Endothelial cell (in vitro differentiated cells): ENCODE data around the gene ADGRB2. TPM values are rescaled to one million over a fixed set of nuclear protein-coding genes. Genes with fewer than 3 reads are reported as not detected.
A peak's percentile ranks its signal among the peaks of the same experiment; 100 is the strongest.

Experiments used
- DNase-seq: peaks from one replicate; pipeline ENCODE4 v3.0.0; 2021; ENCODE audit warnings: low spot score
- H3K27ac Mint-ChIP-seq: one replicate; pipeline ENCODE4 v1.8.0; 2021; ENCODE audit warnings: mixed read lengths, inconsistent platforms; ENCODE audit not compliant: unreplicated experiment
- H3K27me3 Mint-ChIP-seq: one replicate; pipeline ENCODE4 v1.8.0; 2021; ENCODE audit warnings: mild to moderate bottlenecking, moderate library complexity, mixed read lengths, inconsistent platforms; ENCODE audit not compliant: unreplicated experiment
- H3K36me3 Mint-ChIP-seq: one replicate; pipeline ENCODE4 v1.8.0; 2021; ENCODE audit warnings: mild to moderate bottlenecking, low read depth, mixed read lengths, inconsistent platforms; ENCODE audit not compliant: unreplicated experiment
- H3K4me1 Mint-ChIP-seq: one replicate; pipeline ENCODE4 v1.8.0; 2021; ENCODE audit warnings: mild to moderate bottlenecking, mixed read lengths, inconsistent platforms; ENCODE audit not compliant: unreplicated experiment
- H3K4me3 Mint-ChIP-seq: one replicate; pipeline ENCODE4 v1.8.0; 2021; ENCODE audit warnings: mild to moderate bottlenecking, mixed read lengths, inconsistent platforms; ENCODE audit not compliant: unreplicated experiment
- H3K9me3 Mint-ChIP-seq: one replicate; pipeline ENCODE4 v1.8.0; 2021; ENCODE audit warnings: mixed read lengths, inconsistent platforms; ENCODE audit not compliant: unreplicated experiment
- CTCF ChIP-seq: fragments of 200-600 bp; sonication (generic); IDR thresholded peaks from one replicate; pipeline ENCODE4 v1.5.0; 2021; ENCODE audit warnings: antibody characterized with exemption; ENCODE audit not compliant: unreplicated experiment
- total RNA-seq: library from RNA; stranded (reverse); fragmentation: NEBNext Ultra II Directional; extraction: Animal tissue kit (Norgen Biotek cat#: 25700); gene quantifications from one replicate; pipeline ENCODE4 v1.2.1, GENCODE V29; 2021; ENCODE audit not compliant: unreplicated experiment

ADGRB2 gene
- total RNA-seq, 1 donor from 2014 or later, result 0.44 TPM

GRCh38 chr1:31792116-31792515 lies 28.0 kb upstream of the ADGRB2 start:
- Mint-ChIP-seq H3K4me3 (no peak overlapping the region), H3K27ac (no peak overlapping the region), H3K36me3 (no peaks in the 10 kb centered on the region), H3K4me1 (peaks cover 4% of the 10 kb centered on the region), H3K27me3 (peaks cover 10% of the 10 kb centered on the region), H3K9me3 (no peaks in the 10 kb centered on the region)
- no peak for TF ChIP-seq CTCF
- DNase-seq, result no peak

- Mint-ChIP-seq H3K9me3 (no peaks in the 10 kb centered on the region), H3K27me3 (peaks cover 9% of the 10 kb centered on the region), H3K4me1 (peaks cover 4% of the 10 kb centered on the region), H3K36me3 (no peaks in the 10 kb centered on the region), H3K4me3 (no peak overlapping the region), H3K27ac (no peak overlapping the region)
- no peak for DNase-seq
- TF ChIP-seq CTCF, result no peak
These were observed 27.2 kb upstream of the ADGRB2 start for GRCh38 chr1:31791131-31791858.

GRCh38 chr1:31790641-31791091 lies 26.5 kb upstream of the ADGRB2 start:
- no peak for DNase-seq
- Mint-ChIP-seq H3K27me3 (peaks cover 12% of the 10 kb centered on the region), H3K36me3 (no peaks in the 10 kb centered on the region), H3K9me3 (no peaks in the 10 kb centered on the region), H3K4me3 (no peak overlapping the region), H3K4me1 (peaks cover 4% of the 10 kb centered on the region), H3K27ac (no peak overlapping the region)
- TF ChIP-seq CTCF, result no peak

GRCh38 chr1:31790140-31790539 lies 26.0 kb upstream of the ADGRB2 start:
- no peak for TF ChIP-seq CTCF
- no peaks in the 10 kb centered on the region for H3K9me3 Mint-ChIP-seq
- H3K36me3 Mint-ChIP-seq, result no peaks in the 10 kb centered on the region
- peak overlapping the region; percentile 31 for H3K27ac Mint-ChIP-seq
- no peak overlapping the region for H3K4me3 Mint-ChIP-seq
- no peak for DNase-seq
- peaks cover 4% of the 10 kb centered on the region for H3K4me1 Mint-ChIP-seq
- peaks cover 10% of the 10 kb centered on the region for H3K27me3 Mint-ChIP-seq

GRCh38 chr1:31789259-31790065 lies 25.3 kb upstream of the ADGRB2 start:
- H3K4me3 Mint-ChIP-seq, result peak overlapping the region; percentile 92
- TF ChIP-seq CTCF, result peak; percentile 72
- no peaks in the 10 kb centered on the region for H3K9me3 Mint-ChIP-seq
- peak; percentile 100 for DNase-seq
- H3K27me3 Mint-ChIP-seq, result peaks cover 10% of the 10 kb centered on the region
- H3K36me3 Mint-ChIP-seq, result no peaks in the 10 kb centered on the region
- peaks cover 6% of the 10 kb centered on the region for H3K4me1 Mint-ChIP-seq
- peak overlapping the region; percentile 74 for H3K27ac Mint-ChIP-seq
